ENCODE results near the gene SEMA3C.

SEMA3C gene

GRCh38 chr7:80918909-80919721 is at the start of gene SEMA3C:
Gene SEMA3C, minus strand, starts transcription at chr7:80919051. Its CDS starts 2,270 bp downstream, at chr7:80916781.
- Histone ChIP-seq H3K27ac (ENCODE audit: low read length) (no peak within 1 kb of the TSS), H2AFZ (ENCODE audit: low read depth, low read length) (no peak within 1 kb of the TSS), H3K4me1 (ENCODE audit: insufficient read depth, low read length) (no peaks in the 10 kb centered on the region), H3K4me2 (ENCODE audit: insufficient read depth, low read length) (no peak within 1 kb of the TSS), H3K79me2 (ENCODE audit: insufficient read depth, low read length) (no peaks in the 10 kb centered on the region), H3K4me3 (ENCODE audit: low read depth in 1 of 2, low read length in 2 of 2) (no peak within 1 kb of the TSS), H3K9me3 (ENCODE audit: insufficient read depth, low read length, severe bottlenecking) (no peaks in the 10 kb centered on the region), H4K20me1 (ENCODE audit: insufficient read depth, low read length) (no peaks in the 10 kb centered on the region), H3K36me3 (ENCODE audit: insufficient read depth, low read length) (no peaks in the 10 kb centered on the region), H3K27me3 (ENCODE audit: insufficient read depth, low read length, poor library complexity) (no peaks in the 10 kb centered on the region), H3K9ac (ENCODE audit: low read depth, low read length) (no peak within 1 kb of the TSS)
- DNase-seq (no peak), ATAC-seq (ENCODE audit: insufficient read depth, low read depth) (no peak)
- TF ChIP-seq, protein P1, sequence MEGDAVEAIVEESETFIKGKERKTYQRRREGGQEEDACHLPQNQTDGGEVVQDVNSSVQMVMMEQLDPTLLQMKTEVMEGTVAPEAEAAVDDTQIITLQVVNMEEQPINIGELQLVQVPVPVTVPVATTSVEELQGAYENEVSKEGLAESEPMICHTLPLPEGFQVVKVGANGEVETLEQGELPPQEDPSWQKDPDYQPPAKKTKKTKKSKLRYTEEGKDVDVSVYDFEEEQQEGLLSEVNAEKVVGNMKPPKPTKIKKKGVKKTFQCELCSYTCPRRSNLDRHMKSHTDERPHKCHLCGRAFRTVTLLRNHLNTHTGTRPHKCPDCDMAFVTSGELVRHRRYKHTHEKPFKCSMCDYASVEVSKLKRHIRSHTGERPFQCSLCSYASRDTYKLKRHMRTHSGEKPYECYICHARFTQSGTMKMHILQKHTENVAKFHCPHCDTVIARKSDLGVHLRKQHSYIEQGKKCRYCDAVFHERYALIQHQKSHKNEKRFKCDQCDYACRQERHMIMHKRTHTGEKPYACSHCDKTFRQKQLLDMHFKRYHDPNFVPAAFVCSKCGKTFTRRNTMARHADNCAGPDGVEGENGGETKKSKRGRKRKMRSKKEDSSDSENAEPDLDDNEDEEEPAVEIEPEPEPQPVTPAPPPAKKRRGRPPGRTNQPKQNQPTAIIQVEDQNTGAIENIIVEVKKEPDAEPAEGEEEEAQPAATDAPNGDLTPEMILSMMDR (IDR thresholded peaks at IDR 0.05; ENCODE audit: borderline replicate concordance, extremely low read depth, low read length, poor library complexity, severe bottlenecking) = no peak
- no peak for TF ChIP-seq EZH2 (IDR thresholded peaks at IDR 0.05; ENCODE audit: borderline replicate concordance, low read depth, low read length, severe bottlenecking)

DNA sequence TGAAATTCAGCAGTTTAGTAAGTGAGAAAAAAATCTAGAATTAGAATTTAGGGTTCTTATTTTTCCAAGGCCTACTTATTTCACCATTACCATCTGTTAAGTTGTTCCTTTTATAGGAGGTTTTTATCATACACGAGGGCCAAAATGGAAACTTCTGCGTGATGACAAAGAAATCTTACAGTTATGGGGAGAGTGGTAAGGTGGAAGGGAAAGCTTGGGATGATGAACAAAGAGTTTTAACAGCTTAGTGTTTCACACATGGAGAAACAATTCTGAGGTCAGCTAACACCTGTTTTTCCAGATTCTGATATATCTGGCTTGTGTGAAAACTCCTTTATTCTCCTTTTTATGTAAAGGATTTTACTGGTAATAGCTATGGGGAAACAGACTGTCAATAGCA is 49.8 kb upstream of the SEMA3C start:
- ATAC-seq (ENCODE audit: insufficient read depth, low read depth) = no peak
- no peaks in the 10 kb centered on the region for H3K27me3 ChIP-seq (ENCODE audit: insufficient read depth, low read length, poor library complexity)
- DNase-seq = no peak
- H3K36me3 ChIP-seq (ENCODE audit: insufficient read depth, low read length) = no peaks in the 10 kb centered on the region
- no peak overlapping the region for H2AFZ ChIP-seq (ENCODE audit: low read depth, low read length)
- no peak overlapping the region for H3K9ac ChIP-seq (ENCODE audit: low read depth, low read length)
- TF ChIP-seq, protein P1 (IDR thresholded peaks at IDR 0.05; ENCODE audit: borderline replicate concordance, extremely low read depth, low read length, poor library complexity, severe bottlenecking) = no peak
- TF ChIP-seq EZH2 (IDR thresholded peaks at IDR 0.05; ENCODE audit: borderline replicate concordance, low read depth, low read length, severe bottlenecking) = no peak
- no peaks in the 10 kb centered on the region for H4K20me1 ChIP-seq (ENCODE audit: insufficient read depth, low read length)
- no peaks in the 10 kb centered on the region for H3K4me1 ChIP-seq (ENCODE audit: insufficient read depth, low read length)
- no peak overlapping the region for H3K27ac ChIP-seq (ENCODE audit: low read length)
- H3K4me2 ChIP-seq (ENCODE audit: insufficient read depth, low read length) = no peak overlapping the region
- no peaks in the 10 kb centered on the region for H3K9me3 ChIP-seq (ENCODE audit: insufficient read depth, low read length, severe bottlenecking)
- no peak overlapping the region for H3K4me3 ChIP-seq (ENCODE audit: low read depth in 1 of 2, low read length in 2 of 2)
- no peaks in the 10 kb centered on the region for H3K79me2 ChIP-seq (ENCODE audit: insufficient read depth, low read length)

DNA sequence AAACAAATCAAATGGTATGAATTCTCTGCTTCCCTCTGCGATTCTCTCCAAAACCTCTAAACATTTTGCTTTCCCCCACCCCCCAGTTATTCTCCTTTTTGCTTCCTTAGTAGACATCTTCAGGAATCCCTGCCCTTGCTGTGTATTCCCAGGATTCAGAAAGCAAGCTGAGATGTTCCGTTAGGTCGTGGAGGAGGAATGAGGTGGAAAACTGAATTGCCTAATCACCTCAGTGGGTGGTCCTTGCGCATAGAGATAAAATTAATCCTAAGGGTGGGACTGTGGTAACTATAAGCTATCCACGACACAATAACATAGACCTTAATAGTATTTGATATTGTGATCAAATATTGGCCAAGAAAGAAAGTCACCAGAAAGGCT is 49.1 kb upstream of the SEMA3C start:
- TF ChIP-seq, protein P1 (IDR thresholded peaks at IDR 0.05; ENCODE audit: borderline replicate concordance, extremely low read depth, low read length, poor library complexity, severe bottlenecking) = no peak
- TF ChIP-seq EZH2 (IDR thresholded peaks at IDR 0.05; ENCODE audit: borderline replicate concordance, low read depth, low read length, severe bottlenecking) = no peak
- DNase-seq = no peak
- Histone ChIP-seq H3K4me3 (ENCODE audit: low read depth in 1 of 2, low read length in 2 of 2) (no peak overlapping the region), H2AFZ (ENCODE audit: low read depth, low read length) (no peak overlapping the region), H3K36me3 (ENCODE audit: insufficient read depth, low read length) (no peaks in the 10 kb centered on the region), H3K27ac (ENCODE audit: low read length) (no peak overlapping the region), H4K20me1 (ENCODE audit: insufficient read depth, low read length) (no peaks in the 10 kb centered on the region), H3K79me2 (ENCODE audit: insufficient read depth, low read length) (no peaks in the 10 kb centered on the region), H3K27me3 (ENCODE audit: insufficient read depth, low read length, poor library complexity) (no peaks in the 10 kb centered on the region), H3K9me3 (ENCODE audit: insufficient read depth, low read length, severe bottlenecking) (no peaks in the 10 kb centered on the region), H3K4me1 (ENCODE audit: insufficient read depth, low read length) (no peaks in the 10 kb centered on the region), H3K9ac (ENCODE audit: low read depth, low read length) (no peak overlapping the region), H3K4me2 (ENCODE audit: insufficient read depth, low read length) (no peak overlapping the region)
- no peak for ATAC-seq (ENCODE audit: insufficient read depth, low read depth)
